GM12864 (cell line): ENCODE results near the gene POLR2A.

Experiments
- DNase-seq: peaks from one replicate; pipeline ENCODE4 v3.0.0-alpha.2; 2011; ENCODE audit warnings: low read depth
- H3K4me3 ChIP-seq: 2 replicates; pipeline ENCODE4 v1.5.1; 2011; ENCODE audit warnings: mild to moderate bottlenecking, low read depth, low read length, control low read depth
- CTCF ChIP-seq: IDR thresholded peaks from 2 replicates; pipeline ENCODE4 v1.5.1; 2011; ENCODE audit warnings: low read depth, mild to moderate bottlenecking, moderate library complexity, low read length, control low read depth, inconsistent platforms; ENCODE audit errors: missing control alignments

The POLR2A gene

GRCh38 chr17:7495906-7496434, 11.8 kb downstream of the POLR2A start:
- no peak for TF ChIP-seq CTCF
- DNase-seq: no peak
- no peak overlapping the region for H3K4me3 ChIP-seq

- TF ChIP-seq CTCF: no peak
- DNase-seq: no peak
- no peak overlapping the region for H3K4me3 ChIP-seq
Observed at GRCh38 chr17:7496470-7497183, 12.5 kb downstream of the POLR2A start.

GRCh38 chr17:7497228-7497627, 13.1 kb downstream of the POLR2A start:
- DNase-seq: no peak
- H3K4me3 ChIP-seq: no peak overlapping the region
- no peak for TF ChIP-seq CTCF

- TF ChIP-seq CTCF: no peak
- no peak for DNase-seq
- H3K4me3 ChIP-seq: no peak overlapping the region
Observed at GRCh38 chr17:7497636-7498035, 13.5 kb downstream of the POLR2A start.

- no peak for DNase-seq
- H3K4me3 ChIP-seq: no peak overlapping the region
- no peak for TF ChIP-seq CTCF
Observed at GRCh38 chr17:7499161-7499560, 15.0 kb downstream of the POLR2A start.

GRCh38 chr17:7501729-7502128, 17.6 kb downstream of the POLR2A start:
- no peak for TF ChIP-seq CTCF
- no peak for DNase-seq
- no peak overlapping the region for H3K4me3 ChIP-seq
